ENCODE data around the gene CPTP. TPM values are rescaled to one million over a fixed set of nuclear protein-coding genes. Genes with fewer than 3 reads are reported as not detected.

Gene CPTP
- total RNA-seq, 3 donors from 2014 or later (not counting 1 experiment from before 2014, with no cell fraction given), result 8.0 to 14.6 (median 12.3) TPM

DNA sequence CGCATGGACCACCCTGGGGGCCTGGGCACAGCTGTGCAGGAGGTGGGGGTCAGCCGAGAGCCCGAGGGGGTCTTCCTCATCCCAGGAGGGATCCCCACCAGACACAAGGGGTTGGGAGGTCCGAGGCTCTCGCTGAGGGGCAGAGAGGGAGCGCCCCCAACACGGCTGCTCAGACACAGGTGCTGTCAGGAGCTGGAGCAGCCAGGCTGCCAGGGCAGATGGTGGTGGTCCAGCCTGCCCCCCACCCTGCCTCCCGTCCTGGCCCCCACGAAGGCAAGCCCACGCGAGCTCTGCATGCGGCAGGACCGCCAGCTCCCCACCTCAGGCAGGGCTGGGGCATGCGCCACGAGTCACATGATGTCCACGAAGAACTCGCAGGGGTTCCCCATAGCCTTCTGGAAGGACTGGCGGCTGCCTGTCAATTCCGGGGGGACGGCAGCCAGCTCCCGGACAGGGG, 11.2 kb downstream of the CPTP start:
- TF ChIP-seq, protein P1, sequence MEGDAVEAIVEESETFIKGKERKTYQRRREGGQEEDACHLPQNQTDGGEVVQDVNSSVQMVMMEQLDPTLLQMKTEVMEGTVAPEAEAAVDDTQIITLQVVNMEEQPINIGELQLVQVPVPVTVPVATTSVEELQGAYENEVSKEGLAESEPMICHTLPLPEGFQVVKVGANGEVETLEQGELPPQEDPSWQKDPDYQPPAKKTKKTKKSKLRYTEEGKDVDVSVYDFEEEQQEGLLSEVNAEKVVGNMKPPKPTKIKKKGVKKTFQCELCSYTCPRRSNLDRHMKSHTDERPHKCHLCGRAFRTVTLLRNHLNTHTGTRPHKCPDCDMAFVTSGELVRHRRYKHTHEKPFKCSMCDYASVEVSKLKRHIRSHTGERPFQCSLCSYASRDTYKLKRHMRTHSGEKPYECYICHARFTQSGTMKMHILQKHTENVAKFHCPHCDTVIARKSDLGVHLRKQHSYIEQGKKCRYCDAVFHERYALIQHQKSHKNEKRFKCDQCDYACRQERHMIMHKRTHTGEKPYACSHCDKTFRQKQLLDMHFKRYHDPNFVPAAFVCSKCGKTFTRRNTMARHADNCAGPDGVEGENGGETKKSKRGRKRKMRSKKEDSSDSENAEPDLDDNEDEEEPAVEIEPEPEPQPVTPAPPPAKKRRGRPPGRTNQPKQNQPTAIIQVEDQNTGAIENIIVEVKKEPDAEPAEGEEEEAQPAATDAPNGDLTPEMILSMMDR (IDR thresholded peaks at IDR 0.05), result no peak
- DNase-seq (no peak), ATAC-seq (no peak)
- no peaks in the 10 kb centered on the region for H3K27me3 Mint-ChIP-seq (ENCODE audit: low read depth in 2 of 2)
- no peaks in the 10 kb centered on the region for H3K9me3 ChIP-seq (ENCODE audit: control insufficient read depth, insufficient read depth, low read length)
- no peaks in the 10 kb centered on the region for H3K9me3 Mint-ChIP-seq
- no peaks in the 10 kb centered on the region for H3K4me1 Mint-ChIP-seq
- H3K36me3 Mint-ChIP-seq, result no peaks in the 10 kb centered on the region
- intact Hi-C loops (cut with micrococcal nuclease), result no loop called here
- WGBS (ENCODE audit: insufficient coverage), result 93% methylated on average over 21 of the region's 21 CpGs
- peaks cover 2% of the 10 kb centered on the region for H3K36me3 ChIP-seq (ENCODE audit: control insufficient read depth, insufficient read depth, low read length)
- no peak overlapping the region for H3K4me3 Mint-ChIP-seq
- no peak overlapping the region for H3K27ac ChIP-seq (ENCODE audit: low read length)
- H3K27ac Mint-ChIP-seq, result no peak overlapping the region
- H3K4me1 ChIP-seq (ENCODE audit: control insufficient read depth, insufficient read depth, low read length), result no peaks in the 10 kb centered on the region
- no peaks in the 10 kb centered on the region for H3K27me3 ChIP-seq (ENCODE audit: control insufficient read depth, insufficient read depth, low read length)
- no peak overlapping the region for H3K4me3 ChIP-seq (ENCODE audit: low read length)

DNA sequence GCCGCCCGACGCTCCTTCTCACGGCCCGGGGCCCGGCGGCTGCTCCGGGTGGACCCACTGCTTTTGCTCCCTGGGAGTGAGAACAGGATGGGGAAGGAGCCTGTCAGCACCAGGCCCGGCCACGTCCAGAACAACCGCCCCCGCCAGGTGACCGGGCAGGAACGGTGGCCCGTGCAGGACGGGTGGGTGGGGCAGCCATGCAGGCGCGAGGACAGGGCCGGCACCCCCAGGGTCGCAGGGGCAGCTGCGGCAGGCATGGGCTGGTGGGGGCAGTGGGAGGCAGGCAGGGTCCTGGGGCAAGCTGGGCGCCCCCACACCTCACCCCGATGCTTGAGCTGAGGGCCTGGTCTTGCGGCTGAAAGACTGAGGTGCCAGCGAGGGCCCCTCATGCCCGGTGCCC, 11.8 kb downstream of the CPTP start:
- Mint-ChIP-seq H3K27ac (no peak overlapping the region), H3K9me3 (no peaks in the 10 kb centered on the region), H3K4me1 (no peaks in the 10 kb centered on the region), H3K4me3 (no peak overlapping the region), H3K27me3 (ENCODE audit: low read depth in 2 of 2) (no peaks in the 10 kb centered on the region), H3K36me3 (no peaks in the 10 kb centered on the region)
- intact Hi-C loops (cut with micrococcal nuclease), result no loop called here
- H3K36me3 ChIP-seq (ENCODE audit: control insufficient read depth, insufficient read depth, low read length), result peaks cover 2% of the 10 kb centered on the region
- H3K9me3 ChIP-seq (ENCODE audit: control insufficient read depth, insufficient read depth, low read length), result no peaks in the 10 kb centered on the region
- no peak for DNase-seq
- ATAC-seq, result no peak
- WGBS (ENCODE audit: insufficient coverage), result 97% methylated on average over 26 of the region's 26 CpGs
- no peaks in the 10 kb centered on the region for H3K4me1 ChIP-seq (ENCODE audit: control insufficient read depth, insufficient read depth, low read length)
- no peak overlapping the region for H3K27ac ChIP-seq (ENCODE audit: low read length)
- no peak overlapping the region for H3K4me3 ChIP-seq (ENCODE audit: low read length)
- TF ChIP-seq, protein P1 (IDR thresholded peaks at IDR 0.05), result no peak
- H3K27me3 ChIP-seq (ENCODE audit: control insufficient read depth, insufficient read depth, low read length), result no peaks in the 10 kb centered on the region

DNA sequence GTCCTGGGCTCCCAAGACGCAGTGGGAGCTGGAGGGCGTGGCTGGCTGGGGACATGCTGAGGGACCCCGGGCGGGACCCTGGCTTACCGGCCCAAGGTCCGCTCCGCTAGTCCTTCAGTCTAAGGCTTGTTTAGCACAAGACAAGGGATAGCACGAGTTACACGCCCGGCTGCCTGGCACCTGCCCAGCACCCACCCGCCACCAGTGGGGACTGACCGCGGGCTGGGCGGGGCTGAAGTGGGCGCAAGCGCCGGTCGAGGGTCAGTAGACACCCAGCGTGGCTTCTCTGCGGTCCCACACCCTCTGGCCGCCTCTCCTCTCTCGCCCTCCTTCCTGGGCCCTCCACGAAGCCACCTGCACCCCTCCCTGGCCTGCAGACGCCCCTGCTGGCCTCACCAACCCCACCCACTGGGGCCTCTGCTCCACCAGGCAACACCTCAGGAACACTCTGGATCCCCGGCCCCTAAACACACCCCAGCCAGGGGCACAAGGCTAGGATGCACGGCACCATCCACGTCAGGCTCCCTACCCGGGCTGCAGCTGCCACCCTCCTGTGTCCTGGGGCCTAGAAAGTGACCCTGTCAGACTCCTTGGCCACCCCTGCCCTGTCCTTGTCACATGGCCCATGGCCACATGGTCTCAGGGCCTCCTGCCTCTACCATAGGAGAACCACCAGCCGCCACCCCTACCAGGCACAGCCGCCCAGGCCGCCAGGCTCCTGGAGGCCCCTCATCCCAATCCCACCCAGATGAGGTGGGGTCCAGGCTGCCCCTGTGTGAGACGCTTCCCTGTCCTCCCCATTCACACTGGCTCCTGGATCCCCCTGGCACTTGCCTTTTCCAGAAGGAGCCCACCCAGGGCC, 12.6 kb downstream of the CPTP start:
- WGBS (ENCODE audit: insufficient coverage), result 96% methylated on average over 32 of the region's 32 CpGs
- H3K9me3 ChIP-seq (ENCODE audit: control insufficient read depth, insufficient read depth, low read length), result no peaks in the 10 kb centered on the region
- no peaks in the 10 kb centered on the region for H3K27me3 ChIP-seq (ENCODE audit: control insufficient read depth, insufficient read depth, low read length)
- no peak overlapping the region for H3K27ac ChIP-seq (ENCODE audit: low read length)
- H3K4me1 ChIP-seq (ENCODE audit: control insufficient read depth, insufficient read depth, low read length), result no peaks in the 10 kb centered on the region
- TF ChIP-seq, protein P1 (IDR thresholded peaks at IDR 0.05), result no peak
- Mint-ChIP-seq H3K4me1 (no peaks in the 10 kb centered on the region), H3K27me3 (ENCODE audit: low read depth in 2 of 2) (no peaks in the 10 kb centered on the region), H3K9me3 (no peaks in the 10 kb centered on the region), H3K4me3 (no peak overlapping the region), H3K36me3 (no peaks in the 10 kb centered on the region), H3K27ac (no peak overlapping the region)
- peaks cover 2% of the 10 kb centered on the region for H3K36me3 ChIP-seq (ENCODE audit: control insufficient read depth, insufficient read depth, low read length)
- ATAC-seq, result no peak
- intact Hi-C loops (cut with micrococcal nuclease), result no loop called here
- H3K4me3 ChIP-seq (ENCODE audit: low read length), result no peak overlapping the region
- no peak for DNase-seq
